ENCODE results near the gene PCCA. TPM values are rescaled to one million over a fixed set of nuclear protein-coding genes. Genes with fewer than 3 reads are reported as not detected.

PCCA gene
- total and polyA plus RNA-seq, 12 donors, result 27.6 to 176 (median 97.7) TPM

DNA sequence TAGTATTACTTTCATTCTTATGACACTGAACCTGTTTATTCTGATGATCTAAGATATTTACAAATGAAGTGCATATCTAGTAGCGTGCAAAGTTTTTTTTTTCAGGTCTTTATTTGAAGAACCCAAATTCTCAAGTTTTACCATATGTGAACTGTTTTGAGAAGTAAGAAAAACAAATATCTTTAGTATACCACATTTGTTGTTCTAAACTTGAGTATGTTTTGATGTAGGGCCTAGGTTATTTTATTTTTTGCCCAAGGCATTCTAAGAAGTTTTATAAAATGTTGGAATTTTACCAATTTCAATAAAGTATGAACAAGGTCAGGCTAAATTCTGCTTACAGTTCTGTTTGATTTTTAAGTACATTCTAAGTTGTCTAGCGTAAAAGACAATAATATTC lies 213.5 kb downstream of the PCCA start:
- DNase-seq, result no peak
- TF ChIP-seq, protein P1, sequence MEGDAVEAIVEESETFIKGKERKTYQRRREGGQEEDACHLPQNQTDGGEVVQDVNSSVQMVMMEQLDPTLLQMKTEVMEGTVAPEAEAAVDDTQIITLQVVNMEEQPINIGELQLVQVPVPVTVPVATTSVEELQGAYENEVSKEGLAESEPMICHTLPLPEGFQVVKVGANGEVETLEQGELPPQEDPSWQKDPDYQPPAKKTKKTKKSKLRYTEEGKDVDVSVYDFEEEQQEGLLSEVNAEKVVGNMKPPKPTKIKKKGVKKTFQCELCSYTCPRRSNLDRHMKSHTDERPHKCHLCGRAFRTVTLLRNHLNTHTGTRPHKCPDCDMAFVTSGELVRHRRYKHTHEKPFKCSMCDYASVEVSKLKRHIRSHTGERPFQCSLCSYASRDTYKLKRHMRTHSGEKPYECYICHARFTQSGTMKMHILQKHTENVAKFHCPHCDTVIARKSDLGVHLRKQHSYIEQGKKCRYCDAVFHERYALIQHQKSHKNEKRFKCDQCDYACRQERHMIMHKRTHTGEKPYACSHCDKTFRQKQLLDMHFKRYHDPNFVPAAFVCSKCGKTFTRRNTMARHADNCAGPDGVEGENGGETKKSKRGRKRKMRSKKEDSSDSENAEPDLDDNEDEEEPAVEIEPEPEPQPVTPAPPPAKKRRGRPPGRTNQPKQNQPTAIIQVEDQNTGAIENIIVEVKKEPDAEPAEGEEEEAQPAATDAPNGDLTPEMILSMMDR (IDR thresholded peaks at IDR 0.05), result no peak
- TF ChIP-seq POLR2A (IDR thresholded peaks at IDR 0.05), result no peak
- no peaks in the 10 kb centered on the region for H3K9me3 ChIP-seq (replicated peaks in 1 of 3)
- WGBS, 4 donors, result 77 to 88% (median 82%) methylated on average over 2 of the region's 2 CpGs
- peaks cover 0 to 21% of the 10 kb centered on the region in 2 donors for H3K4me1 ChIP-seq (replicated peaks in 1 of 2)
- intact Hi-C loops (cut with DNase I), result no loop called here
- H3K36me3 ChIP-seq (replicated peaks in 1 of 2), result no peaks in the 10 kb centered on the region
- no peaks in the 10 kb centered on the region for H3K27me3 ChIP-seq
- no peak overlapping the region for H3K27ac ChIP-seq
- no peak overlapping the region for H3K4me3 ChIP-seq

DNA sequence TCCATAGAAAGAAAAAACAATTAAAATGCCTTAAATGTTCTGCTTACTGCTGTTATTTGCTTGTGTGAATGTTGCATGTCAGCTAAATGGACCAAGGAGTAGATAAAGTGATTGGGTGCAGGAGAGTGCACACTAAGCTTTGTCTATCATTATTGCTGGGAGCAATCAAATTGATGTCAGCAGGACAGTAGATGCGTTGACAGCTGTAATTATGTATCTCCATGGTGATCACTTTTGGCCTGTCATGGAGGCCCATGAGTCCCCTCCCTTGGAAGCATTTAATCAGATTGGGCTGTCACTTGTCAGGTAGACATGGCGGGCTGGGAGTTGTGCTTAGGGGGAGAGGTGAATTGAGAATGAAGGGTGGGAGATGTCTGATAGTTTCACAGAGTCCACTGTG lies 215.3 kb downstream of the PCCA start:
- Histone ChIP-seq H3K27me3 (no peaks in the 10 kb centered on the region), H3K9me3 (replicated peaks in 1 of 3) (no peaks in the 10 kb centered on the region), H3K36me3 (replicated peaks in 1 of 2) (no peaks in the 10 kb centered on the region), H3K4me1 (replicated peaks in 1 of 2) (peaks cover 0 to 21% of the 10 kb centered on the region in 2 donors), H3K27ac (no peak overlapping the region), H3K4me3 (no peak overlapping the region)
- intact Hi-C loops (cut with DNase I), result no loop called here
- WGBS, 4 donors, result 92 to 97% (median 94%) methylated on average over 2 of the region's 2 CpGs
- DNase-seq, result no peak
- TF ChIP-seq, protein P1 (IDR thresholded peaks at IDR 0.05), result no peak
- TF ChIP-seq POLR2A (IDR thresholded peaks at IDR 0.05), result no peak

DNA sequence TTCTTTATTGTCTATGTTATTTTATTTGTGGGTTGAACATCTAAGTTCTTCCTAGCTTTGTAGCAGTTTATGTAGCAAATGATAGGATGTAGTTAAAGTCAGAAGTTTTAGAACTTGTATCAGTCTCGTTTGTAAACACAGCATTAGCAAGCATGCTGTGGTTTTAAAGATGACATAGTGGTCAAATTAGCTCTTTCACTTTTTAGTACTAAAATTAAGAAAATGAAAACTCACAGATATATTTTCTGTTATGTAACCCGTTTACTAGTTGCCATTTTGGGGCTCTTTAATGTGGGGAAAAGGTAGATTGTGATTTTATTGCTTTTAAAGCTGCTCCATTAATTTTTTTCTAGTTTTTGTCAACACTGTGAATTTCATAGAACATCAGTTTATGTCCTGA lies 216.5 kb downstream of the PCCA start:
- 81 to 91% (median 86%) methylated on average over 2 of the region's 2 CpGs for WGBS, 4 donors
- TF ChIP-seq, protein P1 (IDR thresholded peaks at IDR 0.05), result no peak
- no peak for TF ChIP-seq POLR2A (IDR thresholded peaks at IDR 0.05)
- no peak overlapping the region for H3K4me3 ChIP-seq
- H3K27ac ChIP-seq, result no peak overlapping the region
- no peaks in the 10 kb centered on the region for H3K27me3 ChIP-seq
- no peaks in the 10 kb centered on the region for H3K36me3 ChIP-seq (replicated peaks in 1 of 2)
- no peak for DNase-seq
- H3K4me1 ChIP-seq (replicated peaks in 1 of 2), result peaks cover 0 to 14% of the 10 kb centered on the region in 2 donors
- H3K9me3 ChIP-seq (replicated peaks in 1 of 3), result no peaks in the 10 kb centered on the region
- intact Hi-C loops (cut with DNase I), result no loop called here

DNA sequence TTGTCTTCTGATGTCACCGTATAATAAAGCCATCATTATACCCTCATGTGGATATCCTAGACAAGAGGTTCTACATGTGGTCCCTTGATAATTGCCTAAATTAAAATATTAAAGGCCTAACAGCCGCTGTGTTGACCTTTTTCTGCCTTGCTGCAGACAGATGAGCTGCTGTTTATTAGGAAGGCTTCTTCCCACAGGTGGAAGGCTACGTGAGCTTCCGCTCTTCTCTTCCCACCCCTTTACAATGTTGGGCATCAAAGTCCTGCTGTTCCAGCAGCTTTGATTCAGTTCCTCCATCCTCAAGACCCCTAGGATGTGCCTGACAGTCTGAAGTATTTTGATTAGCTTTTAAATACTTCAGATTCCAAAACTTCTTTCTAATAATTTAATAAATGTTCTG lies 217.1 kb downstream of the PCCA start:
- no peaks in the 10 kb centered on the region for H3K36me3 ChIP-seq (replicated peaks in 1 of 2)
- no peak for DNase-seq
- H3K27me3 ChIP-seq, result no peaks in the 10 kb centered on the region
- WGBS, 4 donors, result 84 to 94% (median 88%) methylated on average over 4 of the region's 4 CpGs
- H3K4me3 ChIP-seq, result no peak overlapping the region
- intact Hi-C loops (cut with DNase I), result no loop called here
- peaks cover 0 to 8% of the 10 kb centered on the region in 2 donors for H3K4me1 ChIP-seq (replicated peaks in 1 of 2)
- no peak for TF ChIP-seq POLR2A (IDR thresholded peaks at IDR 0.05)
- TF ChIP-seq, protein P1 (IDR thresholded peaks at IDR 0.05), result no peak
- no peaks in the 10 kb centered on the region for H3K9me3 ChIP-seq (replicated peaks in 1 of 3)
- no peak overlapping the region for H3K27ac ChIP-seq

Measured in adrenal gland (tissue), 12 donors.